NT2/D1 (cell line): Measurements from ENCODE around the gene AGAP1.

Experiments used
- DNase-seq: peaks from one replicate; pipeline ENCODE4 v3.0.0-alpha.2; 2011; ENCODE audit warnings: low read depth, low spot score
- H3K27me3 ChIP-seq: 2 replicates; pipeline ENCODE4 v1.6.0; 2011; ENCODE audit warnings: mild to moderate bottlenecking; ENCODE audit not compliant: insufficient read length, insufficient read depth
- H3K36me3 ChIP-seq: 2 replicates; pipeline ENCODE4 v1.6.1; 2011; ENCODE audit warnings: mild to moderate bottlenecking, low read length, mixed read lengths; ENCODE audit not compliant: insufficient read depth, insufficient read length
- H3K4me1 ChIP-seq: 2 replicates; pipeline ENCODE4 v1.5.1; 2011; ENCODE audit not compliant: insufficient read depth, insufficient read length
- H3K4me3 ChIP-seq: 2 replicates; pipeline ENCODE4 v1.5.1; 2011; ENCODE audit warnings: low read depth; ENCODE audit not compliant: insufficient read length
- H3K9ac ChIP-seq: 2 replicates; pipeline ENCODE4 v1.6.0; 2011; ENCODE audit warnings: low read depth; ENCODE audit not compliant: insufficient read length
- H3K9me3 ChIP-seq: 2 replicates; pipeline ENCODE4 v1.5.1; 2011; ENCODE audit warnings: mild to moderate bottlenecking, low read length; ENCODE audit not compliant: insufficient read depth
- SUZ12 ChIP-seq: IDR thresholded peaks from 2 replicates; pipeline ENCODE4 v1.6.1; 2011; ENCODE audit not compliant: insufficient read length, insufficient read depth; ENCODE audit errors: extremely low read depth
- YY1 ChIP-seq: IDR thresholded peaks from 2 replicates; pipeline ENCODE4 v1.6.1; 2011; ENCODE audit not compliant: insufficient read length, insufficient read depth
- ZNF274 ChIP-seq: IDR thresholded peaks from 2 replicates; pipeline ENCODE4 v1.6.1; 2011; ENCODE audit warnings: mild to moderate bottlenecking, low read depth, low read length

The AGAP1 gene

GRCh38 chr2:235968155-235968554, 474.3 kb downstream of the AGAP1 start:
- peaks cover 18% of the 10 kb centered on the region for H3K36me3 ChIP-seq
- no peak for TF ChIP-seq YY1
- no peaks in the 10 kb centered on the region for H3K27me3 ChIP-seq
- no peaks in the 10 kb centered on the region for H3K4me1 ChIP-seq
- DNase-seq, result no peak
- H3K4me3 ChIP-seq, result no peak overlapping the region
- H3K9me3 ChIP-seq, result no peaks in the 10 kb centered on the region
- H3K9ac ChIP-seq, result no peak overlapping the region

- no peak for DNase-seq
Measured at GRCh38 chr2:235968616-235969324, 474.9 kb downstream of the AGAP1 start.

GRCh38 chr2:235970204-235971040, 476.6 kb downstream of the AGAP1 start:
- Histone ChIP-seq H3K9ac (no peak overlapping the region), H3K27me3 (no peaks in the 10 kb centered on the region), H3K9me3 (no peaks in the 10 kb centered on the region), H3K4me3 (no peak overlapping the region), H3K36me3 (peaks cover 18% of the 10 kb centered on the region), H3K4me1 (no peaks in the 10 kb centered on the region)
- DNase-seq, result no peak
- no peak for TF ChIP-seq YY1
- TF ChIP-seq SUZ12, result no peak
- no peak for TF ChIP-seq ZNF274

More at GRCh38 chr2:235968616-235969324, 474.9 kb downstream of the AGAP1 start:
- Histone ChIP-seq H3K27me3 (no peaks in the 10 kb centered on the region), H3K9ac (no peak overlapping the region), H3K4me3 (no peak overlapping the region), H3K4me1 (no peaks in the 10 kb centered on the region), H3K9me3 (no peaks in the 10 kb centered on the region), H3K36me3 (peaks cover 18% of the 10 kb centered on the region)
- TF ChIP-seq ZNF274 (no peak), SUZ12 (no peak), YY1 (no peak)

- no peak for DNase-seq
- Histone ChIP-seq H3K36me3 (peaks cover 11% of the 10 kb centered on the region), H3K4me3 (no peak overlapping the region), H3K9me3 (no peaks in the 10 kb centered on the region), H3K27me3 (no peaks in the 10 kb centered on the region), H3K9ac (no peak overlapping the region), H3K4me1 (no peaks in the 10 kb centered on the region)
- TF ChIP-seq YY1 (no peak), ZNF274 (no peak), SUZ12 (no peak)
Measured at GRCh38 chr2:235976516-235976915, 482.7 kb downstream of the AGAP1 start.

GRCh38 chr2:235976956-235977355, 483.1 kb downstream of the AGAP1 start:
- H3K27me3 ChIP-seq, result no peaks in the 10 kb centered on the region
- TF ChIP-seq SUZ12 (no peak), YY1 (no peak), ZNF274 (no peak)
- no peak overlapping the region for H3K4me3 ChIP-seq
- H3K9me3 ChIP-seq, result no peaks in the 10 kb centered on the region
- no peak overlapping the region for H3K9ac ChIP-seq
- H3K36me3 ChIP-seq, result peaks cover 11% of the 10 kb centered on the region
- DNase-seq, result no peak
- no peaks in the 10 kb centered on the region for H3K4me1 ChIP-seq

GRCh38 chr2:235977445-235977844, 483.6 kb downstream of the AGAP1 start:
- DNase-seq, result no peak
- Histone ChIP-seq H3K36me3 (peaks cover 11% of the 10 kb centered on the region), H3K9me3 (no peaks in the 10 kb centered on the region), H3K4me1 (no peaks in the 10 kb centered on the region), H3K4me3 (no peak overlapping the region), H3K27me3 (no peaks in the 10 kb centered on the region), H3K9ac (no peak overlapping the region)
- TF ChIP-seq ZNF274 (no peak), SUZ12 (no peak), YY1 (no peak)

- no peak overlapping the region for H3K4me3 ChIP-seq
- peaks cover 11% of the 10 kb centered on the region for H3K36me3 ChIP-seq
- no peak for DNase-seq
- H3K4me1 ChIP-seq, result no peaks in the 10 kb centered on the region
- TF ChIP-seq ZNF274, result no peak
- TF ChIP-seq SUZ12, result no peak
- TF ChIP-seq YY1, result no peak
- H3K9ac ChIP-seq, result no peak overlapping the region
- H3K27me3 ChIP-seq, result no peaks in the 10 kb centered on the region
- H3K9me3 ChIP-seq, result no peaks in the 10 kb centered on the region
Measured at GRCh38 chr2:235978022-235978421, 484.2 kb downstream of the AGAP1 start.
